ACC112 (cell line): Measurements from ENCODE around the gene ADAMTS1.
A peak's percentile ranks its signal among the peaks of the same experiment; 100 is the strongest.

ENCODE experiments used
- H2AFZ ChIP-seq: fragments of 200-600 bp; sonication (generic); one replicate; pipeline ENCODE4 v1.6.0; 2017; ENCODE audit warnings: antibody characterized with exemption, low read length; ENCODE audit not compliant: unreplicated experiment
- H3K27ac ChIP-seq: fragments of 200-600 bp; sonication (generic); 2 replicates; pipeline ENCODE4 v1.5.1; 2014; ENCODE audit warnings: low read depth, mild to moderate bottlenecking, antibody characterized with exemption, low read length, moderate library complexity
- H3K27me3 ChIP-seq: fragments of 200-600 bp; sonication (generic); 2 replicates; pipeline ENCODE4 v1.6.1; 2014; ENCODE audit warnings: mild to moderate bottlenecking, antibody characterized with exemption, low read length, moderate library complexity, mixed read lengths; ENCODE audit not compliant: insufficient read depth
- H3K36me3 ChIP-seq: fragments of 200-600 bp; sonication (generic); 2 replicates; pipeline ENCODE4 v1.6.1; 2016; ENCODE audit warnings: mild to moderate bottlenecking, antibody characterized with exemption, low read length, moderate library complexity, mixed read lengths; ENCODE audit not compliant: insufficient read depth
- H3K4me1 ChIP-seq: fragments of 200-600 bp; sonication (generic); one replicate; pipeline ENCODE4 v1.6.1; 2016; ENCODE audit warnings: low read length, mixed read lengths; ENCODE audit not compliant: insufficient read depth, unreplicated experiment, control insufficient read depth
- H3K4me3 ChIP-seq: fragments of 200-600 bp; sonication (generic); 2 replicates; pipeline ENCODE4 v1.5.1; 2014; ENCODE audit warnings: mild to moderate bottlenecking, low read depth, low read length
- H3K79me2 ChIP-seq: fragments of 200-600 bp; sonication (generic); one replicate; pipeline ENCODE4 v1.6.0; 2016; ENCODE audit warnings: low read length; ENCODE audit not compliant: control insufficient read depth, unreplicated experiment, insufficient read depth

The ADAMTS1 gene

GRCh38 chr21:26800001-26800400, 45.2 kb downstream of the ADAMTS1 start:
- Histone ChIP-seq H3K4me1 (peaks cover 20% of the 10 kb centered on the region), H3K4me3 (no peak overlapping the region), H3K79me2 (no peaks in the 10 kb centered on the region), H3K27me3 (no peaks in the 10 kb centered on the region), H3K36me3 (no peaks in the 10 kb centered on the region), H2AFZ (no peak overlapping the region), H3K27ac (no peak overlapping the region)

DNA sequence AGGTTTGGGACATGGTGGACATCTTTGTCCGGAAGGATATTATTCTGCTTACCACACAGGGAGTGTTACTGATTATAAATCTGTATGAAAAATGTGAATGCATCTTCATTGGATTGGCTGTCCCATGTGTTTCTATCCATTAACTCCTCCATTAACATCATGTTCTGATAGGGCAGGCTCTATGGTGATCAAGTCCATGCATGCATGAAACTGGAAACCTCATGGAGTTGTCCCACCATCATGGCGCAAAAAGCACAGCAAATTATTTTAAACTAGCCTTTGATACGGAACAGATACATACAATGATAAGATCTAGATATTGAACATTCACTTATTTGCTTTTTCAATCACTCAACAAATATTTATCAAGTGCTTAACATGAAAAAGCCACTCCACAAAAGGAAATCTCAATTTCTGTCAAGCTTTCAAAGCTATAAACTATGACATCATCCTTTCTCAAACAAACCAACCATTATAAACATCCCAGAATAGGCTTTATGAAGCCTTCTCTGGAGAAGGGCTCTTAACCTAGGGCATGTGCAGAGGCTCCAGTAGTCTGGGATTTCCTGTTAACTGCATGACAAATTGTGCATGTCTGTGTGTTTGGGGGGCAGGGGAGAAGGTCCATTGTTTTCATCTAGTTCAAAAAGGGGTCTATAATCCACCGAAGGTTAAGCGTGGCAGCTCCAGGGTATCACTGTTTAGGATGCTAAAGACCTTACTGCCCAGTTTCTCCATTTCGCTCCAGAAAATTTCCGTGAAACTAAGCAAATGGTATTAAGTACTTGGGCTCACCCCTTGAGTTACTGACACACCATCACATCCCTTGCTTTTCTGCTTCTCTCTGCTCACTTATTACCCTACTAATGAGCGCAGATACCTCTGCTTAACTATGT, 46.1 kb downstream of the ADAMTS1 start:
- Histone ChIP-seq H3K79me2 (no peaks in the 10 kb centered on the region), H3K4me3 (no peak overlapping the region), H3K4me1 (peaks cover 17% of the 10 kb centered on the region), H2AFZ (no peak overlapping the region), H3K27ac (no peak overlapping the region), H3K36me3 (no peaks in the 10 kb centered on the region), H3K27me3 (no peaks in the 10 kb centered on the region)

DNA sequence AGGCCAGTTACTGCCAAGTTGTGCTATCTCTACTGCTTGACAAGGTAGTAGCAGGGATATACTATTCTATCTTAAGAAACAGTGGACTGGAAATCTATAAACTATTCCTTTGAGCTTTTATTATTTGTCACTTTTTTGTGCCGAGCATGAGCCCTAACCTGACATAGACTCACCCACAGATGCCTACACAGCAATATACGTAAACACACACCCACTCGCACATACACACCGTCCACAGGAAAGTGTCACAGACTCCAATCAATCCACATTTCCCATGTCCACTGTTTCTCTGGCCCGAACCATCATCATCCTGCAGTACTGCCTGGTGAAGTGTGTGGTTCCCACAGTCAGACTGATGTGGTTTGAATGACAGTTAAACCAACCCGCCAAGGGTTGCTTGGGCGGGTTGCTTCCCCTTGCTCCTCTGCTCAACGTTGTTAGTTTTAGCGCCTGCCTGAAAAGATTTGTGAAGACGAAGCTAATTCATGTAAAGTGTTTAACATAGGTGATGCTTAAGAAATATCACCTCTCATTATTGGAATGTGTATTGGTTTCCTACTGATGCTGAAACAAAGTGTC, 47.2 kb downstream of the ADAMTS1 start:
- Histone ChIP-seq H3K27ac (no peak overlapping the region), H3K79me2 (no peaks in the 10 kb centered on the region), H3K36me3 (no peaks in the 10 kb centered on the region), H3K4me1 (peaks cover 17% of the 10 kb centered on the region), H2AFZ (no peak overlapping the region), H3K4me3 (no peak overlapping the region), H3K27me3 (no peaks in the 10 kb centered on the region)

GRCh38 chr21:26795866-26796329, 49.3 kb downstream of the ADAMTS1 start:
- Histone ChIP-seq H3K4me1 (peaks cover 17% of the 10 kb centered on the region), H3K27ac (peak overlapping the region; percentile 92), H2AFZ (peak overlapping the region; percentile 2), H3K4me3 (peak overlapping the region; percentile 13; the same call in 1 of the 2 replicates), H3K36me3 (no peaks in the 10 kb centered on the region), H3K79me2 (no peaks in the 10 kb centered on the region), H3K27me3 (no peaks in the 10 kb centered on the region)

GRCh38 chr21:26795412-26795805, 49.8 kb downstream of the ADAMTS1 start:
- Histone ChIP-seq H3K4me1 (peaks cover 17% of the 10 kb centered on the region), H3K36me3 (no peaks in the 10 kb centered on the region), H2AFZ (peak overlapping the region; percentile 2), H3K27me3 (no peaks in the 10 kb centered on the region), H3K27ac (peak overlapping the region; percentile 68), H3K79me2 (no peaks in the 10 kb centered on the region), H3K4me3 (peak overlapping the region; percentile 13; the same call in 1 of the 2 replicates)

DNA sequence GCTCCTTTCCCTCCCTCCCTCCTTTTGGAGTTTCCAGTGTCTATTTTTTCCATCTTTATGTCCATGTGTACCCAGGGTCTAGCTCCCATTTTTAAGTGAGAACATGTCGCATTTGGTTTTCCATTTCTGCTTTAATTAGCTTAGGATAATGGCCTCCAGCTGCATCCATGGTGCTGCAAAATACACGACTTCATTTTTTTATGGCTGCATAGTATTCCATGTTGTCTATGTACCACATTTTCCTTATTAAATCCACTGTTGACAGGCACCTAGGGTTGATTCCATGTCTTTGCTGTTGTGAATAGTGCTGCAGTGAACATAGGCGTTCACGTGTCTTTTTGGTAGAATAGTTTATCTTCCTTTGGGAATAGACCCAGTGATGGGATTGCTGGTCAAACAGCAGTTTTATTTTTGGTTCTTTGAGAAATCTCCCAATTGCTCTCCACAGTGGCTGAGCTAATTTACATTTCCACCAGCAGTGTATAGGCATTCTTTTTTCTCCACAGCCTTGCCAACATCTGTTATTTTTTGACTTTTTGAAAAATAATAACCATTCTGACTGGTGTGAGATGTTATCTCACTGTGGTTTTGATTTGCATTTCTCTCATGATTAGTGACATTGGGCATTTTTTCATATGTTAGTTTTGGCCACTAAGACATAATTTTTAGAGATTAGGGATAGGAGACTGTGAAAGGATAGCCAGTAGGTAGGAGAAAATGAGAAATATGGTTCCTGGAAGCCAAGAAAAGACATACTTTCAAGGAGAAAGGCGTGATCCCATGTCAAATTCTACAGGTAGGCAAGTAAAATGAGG, 50.4 kb downstream of the ADAMTS1 start:
- Histone ChIP-seq H3K4me3 (no peak overlapping the region), H3K27me3 (no peaks in the 10 kb centered on the region), H2AFZ (no peak overlapping the region), H3K79me2 (no peaks in the 10 kb centered on the region), H3K4me1 (peaks cover 17% of the 10 kb centered on the region), H3K36me3 (no peaks in the 10 kb centered on the region), H3K27ac (peak overlapping the region; percentile 68; the same call in 1 of the 2 replicates)

- no peaks in the 10 kb centered on the region for H3K79me2 ChIP-seq
- no peaks in the 10 kb centered on the region for H3K36me3 ChIP-seq
- H3K27ac ChIP-seq: no peak overlapping the region
- H2AFZ ChIP-seq: no peak overlapping the region
- no peaks in the 10 kb centered on the region for H3K27me3 ChIP-seq
- peaks cover 3% of the 10 kb centered on the region for H3K4me1 ChIP-seq
- H3K4me3 ChIP-seq: no peak overlapping the region
These were observed 54.9 kb downstream of the ADAMTS1 start for GRCh38 chr21:26790296-26790695.

DNA sequence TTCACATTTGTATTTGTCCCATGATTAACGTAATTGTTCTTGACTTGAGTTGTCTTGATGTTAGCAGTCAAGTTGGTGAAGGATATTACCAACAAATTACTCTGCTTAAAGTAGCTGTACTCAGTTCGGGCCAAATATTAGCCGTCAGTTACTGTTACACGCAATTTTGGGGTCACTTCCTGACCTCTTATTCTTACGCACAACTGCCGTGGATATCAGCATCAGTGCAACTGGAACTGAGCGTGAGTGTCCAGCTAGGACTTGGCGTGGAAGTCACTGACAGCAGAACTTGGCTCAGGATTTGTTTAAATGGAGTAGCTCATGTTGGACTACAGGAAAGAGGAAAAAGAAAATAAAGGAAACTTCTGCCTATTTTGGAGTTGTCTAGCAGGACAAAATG, 56.4 kb downstream of the ADAMTS1 start:
- Histone ChIP-seq H3K27me3 (no peaks in the 10 kb centered on the region), H3K4me3 (no peak overlapping the region)

More for the DNA sequence above, 56.4 kb downstream of the ADAMTS1 start:
- no peak overlapping the region for H2AFZ ChIP-seq
- H3K27ac ChIP-seq: no peak overlapping the region
- H3K79me2 ChIP-seq: no peaks in the 10 kb centered on the region
- H3K4me1 ChIP-seq: peaks cover 3% of the 10 kb centered on the region
- H3K36me3 ChIP-seq: no peaks in the 10 kb centered on the region
